Vagina (tissue), 2 donors: Measurements from ENCODE around the gene CNTNAP5. TPM values are rescaled to one million over a fixed set of nuclear protein-coding genes. Genes with fewer than 3 reads are reported as not detected.

ENCODE experiments used
- DNase-seq, 2 donors: peaks; one replicate each; pipeline ENCODE4 v3.0.0-alpha.2; 2017; ENCODE audit errors: extremely low spot score in 2 of 2
- H3K27ac ChIP-seq: fragments of 200-600 bp; sonication (generic); one replicate; pipeline ENCODE4 v1.5.1; 2019
- H3K27me3 ChIP-seq: fragments of 200-600 bp; sonication (generic); one replicate; pipeline ENCODE4 v1.5.1; 2019
- H3K36me3 ChIP-seq, 2 donors: fragments of 200-600 bp; sonication (generic); one replicate each; pipeline ENCODE4 v1.5.1; 2017 to 2019
- H3K4me1 ChIP-seq: fragments of 200-600 bp; sonication (generic); one replicate; pipeline ENCODE4 v1.5.1; 2019
- H3K4me3 ChIP-seq, 2 donors: fragments of 200-600 bp; sonication (generic); 1 replicate in 1 of 2; 2 replicates in 1 of 2; pipeline ENCODE4 v1.5.1; 2016 to 2019
- H3K9me3 ChIP-seq: fragments of 200-600 bp; sonication (generic); one replicate; pipeline ENCODE4 v1.5.1; 2019
- CTCF ChIP-seq, 3 experiments: fragments of 450-650 bp in 2 of 3; fragments of 200-600 bp in 1 of 3; sonication (generic) in 1 of 3; IDR thresholded peaks; one replicate each; pipeline ENCODE4 v1.5.1; 2017 to 2019; ENCODE audit warnings: antibody characterized with exemption in 3 of 3, mild to moderate bottlenecking in 2 of 3, moderate library complexity in 2 of 3
- POLR2A ChIP-seq, 2 donors: fragments of 450-650 bp; IDR thresholded peaks; one replicate each; pipeline ENCODE4 v1.6.1; 2017; ENCODE audit warnings: antibody characterized with exemption in 2 of 2, mild to moderate bottlenecking in 2 of 2, moderate library complexity in 2 of 2
- POLR2AphosphoS5 ChIP-seq, 2 donors: sonication (generic); formaldehyde crosslinking; IDR thresholded peaks; one replicate each; pipeline ENCODE4 v1.9.0; 2017; ENCODE audit warnings: antibody characterized with exemption in 2 of 2, mild to moderate bottlenecking in 2 of 2, low read depth in 1 of 2; ENCODE audit not compliant: insufficient read depth in 1 of 2
- intact Hi-C: fragments of 100-400 bp; cut with DNase I; formaldehyde crosslinking; loops from one replicate; pipeline ENCODE4 v1.15.1; 2023
- total RNA-seq: library from RNA; depleted of rRNA; stranded (reverse); fragments of >200 nt; gene quantifications from one replicate; pipeline ENCODE4 v1.2.3, GENCODE V29; 2016

Gene CNTNAP5
- total RNA-seq, 1 donor from 2014 or later, result not detected

- Histone ChIP-seq H3K4me1 (no peaks in the 10 kb centered on the region), H3K27ac (no peak overlapping the region), H3K36me3 (no peaks in the 10 kb centered on the region), H3K9me3 (no peaks in the 10 kb centered on the region), H3K4me3 (no peak overlapping the region), H3K27me3 (no peaks in the 10 kb centered on the region)
- intact Hi-C loops, result no loop called here
- no peak for DNase-seq
- TF ChIP-seq POLR2A (IDR thresholded peaks at IDR 0.05) (no peak), POLR2AphosphoS5 (IDR thresholded peaks at IDR 0.05; ENCODE audit: insufficient read depth in 1 of 2, low read depth in 1 of 2) (no peak), CTCF (IDR thresholded peaks at IDR 0.05) (no peak)
Measured at GRCh38 chr2:124692707-124693106, 667.6 kb downstream of the CNTNAP5 start.

- H3K27ac ChIP-seq, result no peak overlapping the region
- H3K36me3 ChIP-seq, result no peaks in the 10 kb centered on the region
- H3K4me3 ChIP-seq, result no peak overlapping the region
- H3K9me3 ChIP-seq, result no peaks in the 10 kb centered on the region
- H3K27me3 ChIP-seq, result no peaks in the 10 kb centered on the region
- H3K4me1 ChIP-seq, result no peaks in the 10 kb centered on the region
- intact Hi-C loops, result no loop called here
- no peak for DNase-seq
- no peak for TF ChIP-seq CTCF (IDR thresholded peaks at IDR 0.05)
- no peak for TF ChIP-seq POLR2AphosphoS5 (IDR thresholded peaks at IDR 0.05; ENCODE audit: insufficient read depth in 1 of 2, low read depth in 1 of 2)
- TF ChIP-seq POLR2A (IDR thresholded peaks at IDR 0.05), result no peak
Measured at GRCh38 chr2:124693156-124693555, 668.1 kb downstream of the CNTNAP5 start.

- no peak overlapping the region for H3K27ac ChIP-seq
- H3K36me3 ChIP-seq, result no peaks in the 10 kb centered on the region
- intact Hi-C loops, result no loop called here
- TF ChIP-seq POLR2AphosphoS5 (IDR thresholded peaks at IDR 0.05; ENCODE audit: insufficient read depth in 1 of 2, low read depth in 1 of 2) (no peak), POLR2A (IDR thresholded peaks at IDR 0.05) (no peak), CTCF (IDR thresholded peaks at IDR 0.05) (no peak)
- no peak for DNase-seq
- no peaks in the 10 kb centered on the region for H3K4me1 ChIP-seq
- no peaks in the 10 kb centered on the region for H3K9me3 ChIP-seq
- no peaks in the 10 kb centered on the region for H3K27me3 ChIP-seq
- no peak overlapping the region for H3K4me3 ChIP-seq
Measured at GRCh38 chr2:124698979-124699565, 674.0 kb downstream of the CNTNAP5 start.

- intact Hi-C loops, result no loop called here
- Histone ChIP-seq H3K4me3 (no peak overlapping the region), H3K9me3 (no peaks in the 10 kb centered on the region), H3K4me1 (no peaks in the 10 kb centered on the region), H3K36me3 (no peaks in the 10 kb centered on the region), H3K27me3 (no peaks in the 10 kb centered on the region), H3K27ac (no peak overlapping the region)
- TF ChIP-seq POLR2A (IDR thresholded peaks at IDR 0.05) (no peak), POLR2AphosphoS5 (IDR thresholded peaks at IDR 0.05; ENCODE audit: insufficient read depth in 1 of 2, low read depth in 1 of 2) (no peak), CTCF (IDR thresholded peaks at IDR 0.05) (no peak)
- no peak for DNase-seq
Measured at GRCh38 chr2:124702777-124703176, 677.7 kb downstream of the CNTNAP5 start.

GRCh38 chr2:124704071-124704925 lies 679.2 kb downstream of the CNTNAP5 start:
- Histone ChIP-seq H3K27ac (no peak overlapping the region), H3K9me3 (no peaks in the 10 kb centered on the region), H3K4me1 (no peaks in the 10 kb centered on the region), H3K4me3 (no peak overlapping the region), H3K27me3 (no peaks in the 10 kb centered on the region), H3K36me3 (no peaks in the 10 kb centered on the region)
- intact Hi-C loops, result no loop called here
- TF ChIP-seq POLR2A (IDR thresholded peaks at IDR 0.05), result no peak
- no peak for TF ChIP-seq CTCF (IDR thresholded peaks at IDR 0.05)
- no peak for TF ChIP-seq POLR2AphosphoS5 (IDR thresholded peaks at IDR 0.05; ENCODE audit: insufficient read depth in 1 of 2, low read depth in 1 of 2)
- no peak for DNase-seq
